COLO829 (cell line): ENCODE measurements around the gene SLC25A33.
A peak's percentile ranks its signal among the peaks of the same experiment; 100 is the strongest.

Source experiments
- DNase-seq: peaks from one replicate; pipeline ENCODE4 v3.0.0; 2012; ENCODE audit warnings: low spot score

The SLC25A33 gene

GRCh38 chr1:9601942-9602793, 62.9 kb downstream of the SLC25A33 start:
- DNase-seq: no peak

- DNase-seq: no peak
Observed at GRCh38 chr1:9602794-9603167, 63.5 kb downstream of the SLC25A33 start.

DNA sequence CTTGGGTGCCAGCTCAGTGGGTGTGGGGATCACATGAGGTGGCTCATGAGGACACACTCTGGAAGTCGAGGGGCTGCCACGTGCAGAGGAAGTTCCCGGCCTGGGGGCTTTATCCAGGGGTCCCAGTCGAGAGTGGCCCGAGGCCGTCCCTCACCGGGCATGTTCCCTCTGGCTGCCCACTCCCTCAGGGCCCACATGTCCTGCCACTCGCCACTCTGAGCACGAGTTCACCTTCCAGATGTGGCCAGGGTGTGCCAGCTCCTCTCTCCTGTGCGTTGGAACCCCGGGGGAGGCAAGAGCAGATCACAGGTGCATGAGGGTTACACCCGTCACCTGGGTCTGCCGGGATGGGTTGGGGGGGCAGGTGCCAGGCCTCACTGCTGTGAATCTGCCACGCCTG, 64.0 kb downstream of the SLC25A33 start:
- DNase-seq: no peak

DNA sequence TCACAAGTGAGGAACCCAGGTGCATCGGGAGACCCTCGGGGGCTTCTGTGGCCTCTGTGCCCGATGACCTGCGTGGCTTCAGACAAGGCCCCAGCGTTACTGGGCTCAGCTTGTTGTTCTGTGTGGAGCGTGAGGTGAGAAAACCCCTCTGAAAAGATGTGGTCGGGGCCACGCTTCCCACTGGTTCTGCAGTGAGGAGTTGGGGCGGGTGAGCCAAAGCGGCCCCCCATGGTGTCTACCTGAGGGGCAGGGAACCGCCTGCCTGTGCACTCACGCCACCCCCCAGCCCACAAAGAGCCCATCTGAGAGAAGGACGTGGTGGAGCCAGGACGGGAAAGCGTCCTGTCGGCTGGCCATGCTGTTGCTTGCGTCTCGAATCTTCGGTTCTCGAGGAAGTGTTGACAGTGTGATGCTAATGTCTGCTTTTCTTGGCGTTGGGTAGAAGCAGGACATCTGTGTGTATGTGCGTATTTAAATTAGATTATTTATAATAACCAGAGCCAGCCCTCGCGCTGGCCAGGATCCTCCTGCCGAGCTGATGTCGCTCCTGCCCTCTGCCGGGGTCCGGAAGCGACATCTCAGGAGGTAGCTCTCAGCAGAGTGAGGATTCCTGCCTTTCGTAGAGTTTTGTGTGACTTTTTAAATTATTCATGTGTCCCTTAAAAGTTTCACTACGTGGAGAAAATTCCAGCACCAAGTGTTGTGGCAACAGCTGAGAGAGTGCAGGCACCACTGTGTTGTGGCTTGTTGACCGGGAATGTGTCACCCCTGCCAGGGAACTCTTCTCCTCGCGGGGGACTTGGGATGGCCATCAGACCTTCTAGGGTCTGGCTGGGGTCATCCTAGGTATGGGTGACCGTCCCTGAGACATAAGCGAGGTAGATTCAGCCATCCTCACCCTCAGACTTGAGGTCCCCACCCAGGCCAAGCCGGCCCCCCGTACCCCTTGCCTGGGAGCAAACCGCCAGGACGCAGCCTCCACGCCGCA, 64.8 kb downstream of the SLC25A33 start:
- no peak for DNase-seq

- DNase-seq: no peak
Observed at GRCh38 chr1:9604836-9605235, 65.6 kb downstream of the SLC25A33 start.

DNA sequence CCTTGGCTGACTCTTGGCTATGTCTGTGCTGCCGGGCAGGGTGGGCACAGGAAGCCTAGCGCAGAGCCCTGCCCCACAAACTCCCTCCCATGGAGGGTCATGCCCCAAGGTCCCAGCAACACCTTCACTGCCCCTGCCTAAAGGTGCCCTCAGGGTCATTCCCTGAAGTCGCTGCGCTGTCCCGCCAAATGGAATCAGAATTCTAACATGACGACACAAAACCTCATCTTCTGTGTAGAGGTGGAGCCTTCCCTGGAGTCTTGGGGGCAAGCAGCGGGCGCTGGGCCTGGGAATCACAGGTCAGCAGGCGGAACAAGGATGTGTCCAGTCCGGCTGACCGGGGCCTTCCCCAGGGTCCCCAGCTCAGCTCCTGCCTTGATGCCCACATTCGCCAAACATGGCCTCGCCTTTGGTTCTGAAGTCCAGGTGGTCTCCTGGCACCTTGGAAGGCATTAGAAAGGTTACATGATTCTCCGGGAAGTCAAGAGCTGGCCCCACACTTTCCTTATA, 66.7 kb downstream of the SLC25A33 start:
- DNase-seq: no peak

DNA sequence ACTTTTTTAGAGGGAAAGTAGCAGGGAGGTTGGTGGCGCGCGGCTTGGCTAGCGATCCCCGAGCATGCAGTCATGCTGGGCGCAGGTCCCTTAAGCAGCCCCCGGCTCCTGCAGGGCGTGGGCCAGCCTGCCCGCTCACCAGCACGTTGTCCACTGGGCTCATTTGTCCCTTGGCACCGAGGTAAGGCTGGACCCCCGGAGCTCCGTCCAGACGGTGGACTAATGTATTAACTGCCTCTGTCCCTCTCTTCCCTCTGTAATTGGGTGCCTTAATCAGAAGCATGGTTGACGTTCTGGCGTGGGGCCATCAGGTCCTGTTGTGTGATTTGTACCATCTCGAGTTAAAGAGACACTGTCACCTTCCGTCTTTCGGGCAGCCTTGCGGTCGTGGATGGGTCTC, 67.2 kb downstream of the SLC25A33 start:
- no peak for DNase-seq

GRCh38 chr1:9606948-9607347, 67.7 kb downstream of the SLC25A33 start:
- DNase-seq: no peak

- no peak for DNase-seq
Observed at GRCh38 chr1:9607352-9607751, 68.1 kb downstream of the SLC25A33 start.

DNA sequence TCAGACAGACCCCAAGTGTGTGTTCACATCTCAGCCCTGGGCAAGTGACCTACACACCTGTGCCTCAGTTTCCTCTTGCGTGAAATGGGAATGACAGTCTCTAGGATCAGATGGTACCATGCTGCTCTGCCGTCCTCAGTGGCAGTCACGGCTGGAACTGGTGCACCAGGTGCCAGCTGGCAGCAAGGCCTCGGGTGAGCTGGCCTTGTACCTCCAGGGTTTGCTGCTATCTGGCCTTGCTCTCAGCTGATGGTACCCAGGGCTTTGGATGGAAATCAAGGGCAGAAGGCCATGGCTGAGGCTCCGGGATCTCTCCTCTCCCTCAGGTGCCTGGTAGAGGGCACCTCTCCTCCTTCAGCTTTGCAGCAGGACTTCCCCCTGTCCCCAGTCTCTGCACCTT, 70.7 kb downstream of the SLC25A33 start:
- no peak for DNase-seq

- no peak for DNase-seq
Observed at GRCh38 chr1:9610548-9610947, 71.3 kb downstream of the SLC25A33 start.

DNA sequence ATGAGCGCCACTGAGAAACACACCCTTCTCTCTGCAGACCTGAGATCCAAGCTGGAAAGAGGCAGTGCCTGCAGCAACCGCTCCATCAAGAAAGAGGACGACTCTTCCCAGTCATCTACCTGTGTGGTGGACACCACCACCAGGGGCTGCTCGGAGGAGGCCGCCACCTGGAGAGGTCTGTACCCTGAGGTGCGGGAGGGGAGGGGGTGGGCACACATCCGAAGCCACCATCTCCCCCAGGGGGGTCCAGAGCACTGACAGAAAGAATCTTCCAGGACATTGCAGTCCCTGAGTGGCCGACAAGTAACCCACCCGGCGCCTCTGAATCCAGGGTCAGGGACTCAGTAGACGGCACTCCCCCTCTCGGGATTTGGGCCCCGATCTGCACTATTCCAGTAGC, 72.5 kb downstream of the SLC25A33 start:
- no peak for DNase-seq

GRCh38 chr1:9612162-9612845, 73.0 kb downstream of the SLC25A33 start:
- no peak for DNase-seq

DNA sequence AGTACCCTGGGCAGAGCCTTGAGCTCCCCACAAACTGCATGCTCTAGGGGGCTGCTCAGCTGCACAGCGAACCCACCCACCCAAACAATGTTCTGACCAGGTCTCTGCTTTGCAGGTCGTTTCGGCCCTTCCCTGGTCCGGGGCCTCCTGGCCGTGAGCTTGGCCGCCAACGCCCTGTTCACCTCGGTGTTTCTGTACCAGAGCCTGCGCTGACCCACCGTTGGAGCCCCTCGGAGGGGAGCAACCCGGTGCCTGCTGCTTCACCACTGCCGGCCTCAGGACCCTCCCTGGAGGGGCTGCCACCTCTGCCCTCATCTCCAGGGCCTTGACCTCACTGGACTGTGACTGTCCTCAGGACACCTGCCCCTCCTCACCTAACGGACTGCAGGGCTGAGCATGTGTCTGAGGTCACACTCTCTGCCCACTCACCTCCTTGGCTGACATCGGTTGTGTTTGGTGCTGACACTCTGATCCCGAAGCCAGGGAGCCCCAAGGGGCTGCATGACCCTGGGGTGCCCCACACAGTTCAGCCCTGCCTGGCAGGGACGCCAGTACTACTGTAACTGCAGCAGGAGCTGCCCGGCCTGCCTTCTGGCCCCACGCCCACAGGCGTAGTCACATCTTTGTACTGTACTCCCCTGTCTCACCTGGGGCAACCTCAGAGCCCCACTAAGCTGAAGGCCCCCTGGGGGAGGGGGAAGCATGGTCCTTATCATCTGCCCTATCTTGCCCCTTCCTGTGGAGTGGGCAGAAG, 73.8 kb downstream of the SLC25A33 start:
- DNase-seq: no peak

- DNase-seq: no peak
Observed at GRCh38 chr1:9613625-9614299, 74.5 kb downstream of the SLC25A33 start.

DNA sequence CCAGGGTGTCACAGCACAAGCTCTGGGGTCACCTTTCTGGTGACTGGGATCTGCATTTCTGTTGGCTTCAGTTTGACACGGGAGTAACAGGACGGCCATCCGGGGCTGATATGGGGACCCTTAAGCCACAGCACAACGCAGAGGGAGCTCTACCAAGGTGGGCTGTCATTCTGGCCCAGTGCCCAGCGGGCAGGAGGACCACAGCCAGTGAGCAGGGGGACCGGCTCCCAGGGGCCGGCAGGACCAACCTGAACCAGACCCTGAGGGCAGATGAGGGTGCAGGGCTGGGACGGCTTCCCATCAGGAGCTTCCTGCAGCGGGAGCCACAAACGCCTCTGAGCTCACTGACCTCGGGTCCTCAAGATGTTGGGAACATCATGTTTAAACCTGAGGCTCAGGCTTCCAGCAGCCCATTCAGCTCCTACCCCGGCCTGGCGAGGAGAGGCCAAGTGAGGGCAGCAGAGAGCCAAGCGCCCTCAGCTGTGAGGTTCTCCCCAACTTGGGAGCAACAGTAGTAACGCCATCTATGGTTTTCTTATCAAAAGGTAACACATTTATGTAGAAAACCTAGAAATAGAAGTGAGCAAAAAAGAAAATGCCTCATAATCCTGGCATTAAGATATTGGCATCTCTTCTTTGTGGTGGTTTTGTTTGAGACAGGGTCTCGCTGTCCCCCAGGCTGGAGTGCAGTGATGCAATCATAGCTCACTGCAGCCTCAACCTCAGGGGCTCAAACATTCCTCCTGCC, 76.2 kb downstream of the SLC25A33 start:
- peak; percentile 18 for DNase-seq

- DNase-seq: no peak
Observed at GRCh38 chr1:9618909-9619679, 79.8 kb downstream of the SLC25A33 start.

- no peak for DNase-seq
Observed at GRCh38 chr1:9621032-9621431, 81.8 kb downstream of the SLC25A33 start.

- DNase-seq: no peak
Observed at GRCh38 chr1:9624081-9624480, 84.8 kb downstream of the SLC25A33 start.
